DMS53 treated with DMSO at 0.1 percent for 48 hours (cell line): ENCODE measurements around the gene DTNBP1.
"Not testable (repeated sequence)": the region's sequence is repeated elsewhere in the genome, so short reads cannot be mapped to it uniquely, and the experiment has no call there.

Experiments
- DNase-seq: peaks from one replicate; lab custom pipeline; 2025; ENCODE audit not compliant: unreplicated experiment; lab: John Stamatoyannopoulos, UW

The DTNBP1 gene

GRCh38 chr6:15668918-15669317 lies 6.1 kb upstream of the DTNBP1 start:
- no peak for DNase-seq

GRCh38 chr6:15666896-15667295 lies 4.1 kb upstream of the DTNBP1 start:
- DNase-seq, result not testable (repeated sequence)

- no peak for DNase-seq
Observed at GRCh38 chr6:15665237-15665636, 2.4 kb upstream of the DTNBP1 start.

- no peak for DNase-seq
Observed at GRCh38 chr6:15663130-15663871, 473 bp upstream of the DTNBP1 start.

GRCh38 chr6:15661853-15662325 lies 939 bp downstream of the DTNBP1 start:
- DNase-seq, result no peak

GRCh38 chr6:15659181-15659580 lies 3.6 kb downstream of the DTNBP1 start:
- no peak for DNase-seq

- no peak for DNase-seq
Observed at GRCh38 chr6:15658181-15658744, 4.6 kb downstream of the DTNBP1 start.

- DNase-seq, result no peak
Observed at GRCh38 chr6:15657290-15657689, 5.5 kb downstream of the DTNBP1 start.

- no peak for DNase-seq
Observed at GRCh38 chr6:15656145-15656544, 6.7 kb downstream of the DTNBP1 start.

GRCh38 chr6:15654250-15654649 lies 8.6 kb downstream of the DTNBP1 start:
- DNase-seq, result no peak

GRCh38 chr6:15653581-15653980 lies 9.2 kb downstream of the DTNBP1 start:
- DNase-seq, result no peak

- DNase-seq, result not testable (repeated sequence)
Observed at GRCh38 chr6:15650004-15650559, 12.7 kb downstream of the DTNBP1 start.

GRCh38 chr6:15644904-15645303 lies 17.9 kb downstream of the DTNBP1 start:
- DNase-seq, result no peak

GRCh38 chr6:15643542-15643941 lies 19.3 kb downstream of the DTNBP1 start:
- no peak for DNase-seq

- DNase-seq, result no peak
Observed at GRCh38 chr6:15642276-15642675, 20.6 kb downstream of the DTNBP1 start.

- DNase-seq, result peak; percentile 66
Observed at GRCh38 chr6:15638373-15638772, 24.5 kb downstream of the DTNBP1 start.

GRCh38 chr6:15631432-15631831 lies 31.4 kb downstream of the DTNBP1 start:
- no peak for DNase-seq

GRCh38 chr6:15630202-15630601 lies 32.6 kb downstream of the DTNBP1 start:
- no peak for DNase-seq

- no peak for DNase-seq
Observed at GRCh38 chr6:15629487-15629886, 33.3 kb downstream of the DTNBP1 start.

GRCh38 chr6:15628499-15629131 lies 34.2 kb downstream of the DTNBP1 start:
- DNase-seq, result no peak

GRCh38 chr6:15627821-15628220 lies 35.0 kb downstream of the DTNBP1 start:
- DNase-seq, result no peak
